CD4-positive, CD25-positive, alpha-beta regulatory T cell (primary cell): ENCODE results near the gene FAM81A. TPM values are rescaled to one million over a fixed set of nuclear protein-coding genes. Genes with fewer than 3 reads are reported as not detected.
"Not testable (repeated sequence)": the region's sequence is repeated elsewhere in the genome, so short reads cannot be mapped to it uniquely, and the experiment has no call there.

ENCODE experiments used
- ATAC-seq, 2 donors: fragments of 150-1000 bp; cut with Tn5 transposase; one replicate each; pipeline ENCODE4 v1.10.0; 2021; ENCODE audit warnings: low read depth in 2 of 2, moderate number of reproducible peaks in 2 of 2, moderate library complexity in 1 of 2
- DNase-seq, 3 donors: peaks; one replicate each; pipeline versions ENCODE4 v3.0.0 to v3.0.0-alpha.2; 2012 to 2022; ENCODE audit warnings: mixed read lengths in 1 of 3
- H3K27ac ChIP-seq: one replicate; pipeline ENCODE4 v1.7.0; 2013; ENCODE audit warnings: mild to moderate bottlenecking, low read length; ENCODE audit not compliant: insufficient read depth, poor library complexity, severe bottlenecking
- H3K27me3 ChIP-seq: one replicate; pipeline ENCODE4 v1.7.0; 2013; ENCODE audit warnings: low read length; ENCODE audit not compliant: control insufficient read depth, insufficient read depth
- H3K36me3 ChIP-seq: one replicate; pipeline ENCODE4 v1.7.0; 2013; ENCODE audit warnings: mild to moderate bottlenecking, low read length, moderate library complexity; ENCODE audit not compliant: control insufficient read depth, insufficient read depth
- H3K4me1 ChIP-seq: 2 replicates; pipeline ENCODE4 v1.7.0; 2013; ENCODE audit warnings: mild to moderate bottlenecking, low read length; ENCODE audit not compliant: insufficient read depth, control insufficient read depth, poor library complexity, severe bottlenecking
- H3K4me3 ChIP-seq: one replicate; pipeline ENCODE4 v1.7.0; 2013; ENCODE audit warnings: low read depth, mild to moderate bottlenecking, low read length, moderate library complexity
- H3K9me3 ChIP-seq, 2 experiments: 1 replicate in 1 of 2; 2 replicates in 1 of 2; pipeline ENCODE4 v1.7.0; 2013; ENCODE audit warnings: low read length in 2 of 2, mild to moderate bottlenecking in 1 of 2, moderate library complexity in 1 of 2; ENCODE audit not compliant: control insufficient read depth in 2 of 2
- H3K27ac Mint-ChIP-seq, 3 donors: one replicate each; pipeline ENCODE4 v1.8.0; 2020 to 2022; ENCODE audit warnings: mild to moderate bottlenecking in 3 of 3, mixed read lengths in 3 of 3, moderate library complexity in 2 of 3
- H3K27me3 Mint-ChIP-seq: one replicate; pipeline ENCODE4 v1.8.0; 2022; ENCODE audit warnings: mild to moderate bottlenecking, mixed read lengths
- H3K36me3 Mint-ChIP-seq: one replicate; pipeline ENCODE4 v1.8.0; 2020; ENCODE audit warnings: mixed read lengths
- H3K4me1 Mint-ChIP-seq, 4 donors: one replicate each; pipeline ENCODE4 v1.8.0; 2020 to 2022; ENCODE audit warnings: mixed read lengths in 4 of 4, mild to moderate bottlenecking in 1 of 4
- H3K4me3 Mint-ChIP-seq, 4 donors: one replicate each; pipeline ENCODE4 v1.8.0; 2020 to 2022; ENCODE audit warnings: mild to moderate bottlenecking in 4 of 4, mixed read lengths in 4 of 4, moderate library complexity in 3 of 4
- H3K9me3 Mint-ChIP-seq, 7 donors: one replicate each; pipeline ENCODE4 v1.8.0; 2020 to 2022; ENCODE audit warnings: mixed read lengths in 7 of 7, mild to moderate bottlenecking in 3 of 7, moderate library complexity in 2 of 7
- polyA plus RNA-seq, 4 donors: library from polyadenylated mRNA; unstranded; fragments of 300-500 nt; fragmentation: Illumina TruSeq; gene quantifications; one replicate each; pipeline ENCODE4 v1.2.3, GENCODE V29; 2021
- total RNA-seq: library from RNA; stranded (reverse); gene quantifications from one replicate; pipeline ENCODE4 v1.2.3, GENCODE V29; 2022

FAM81A gene
- total and polyA plus RNA-seq, 5 donors from 2014 or later: not detected

- H3K4me3 ChIP-seq: no peak overlapping the region
- peak overlapping the region in 2 of 3 donors; percentile 20 to 76 for H3K27ac Mint-ChIP-seq
Observed at GRCh38 chr15:59410391-59410896, 27.5 kb upstream of the FAM81A start.

GRCh38 chr15:59413577-59413976 is 24.4 kb upstream of the FAM81A start:
- Histone ChIP-seq H3K36me3 (no peaks in the 10 kb centered on the region), H3K27ac (no peak overlapping the region), H3K4me3 (no peak overlapping the region), H3K9me3 (no peaks in the 10 kb centered on the region), H3K4me1 (peaks cover 3% of the 10 kb centered on the region), H3K27me3 (peaks cover 4% of the 10 kb centered on the region)
- DNase-seq (no peak), ATAC-seq (no peak)
- H3K4me1 Mint-ChIP-seq: peaks cover 5 to 21% (median 9%) of the 10 kb centered on the region in 4 donors
- H3K27ac Mint-ChIP-seq: no peak overlapping the region
- peaks cover 29% of the 10 kb centered on the region for H3K27me3 Mint-ChIP-seq
- no peaks in the 10 kb centered on the region for H3K9me3 Mint-ChIP-seq
- H3K36me3 Mint-ChIP-seq: no peaks in the 10 kb centered on the region
- no peak overlapping the region for H3K4me3 Mint-ChIP-seq

More at GRCh38 chr15:59410391-59410896, 27.5 kb upstream of the FAM81A start:
- Mint-ChIP-seq H3K4me3 (no peak overlapping the region), H3K36me3 (no peaks in the 10 kb centered on the region), H3K27me3 (peaks cover 22% of the 10 kb centered on the region), H3K4me1 (peaks cover 5 to 21% (median 9%) of the 10 kb centered on the region in 4 donors), H3K9me3 (no peaks in the 10 kb centered on the region)
- DNase-seq (peak in 1 of 3 donors; percentile 17), ATAC-seq (no peak)
- H3K36me3 ChIP-seq: no peaks in the 10 kb centered on the region
- peaks cover 3% of the 10 kb centered on the region for H3K4me1 ChIP-seq
- no peaks in the 10 kb centered on the region for H3K9me3 ChIP-seq
- no peaks in the 10 kb centered on the region for H3K27me3 ChIP-seq
- no peak overlapping the region for H3K27ac ChIP-seq

- ATAC-seq (no peak), DNase-seq (no peak)
- Histone ChIP-seq H3K4me3 (no peak overlapping the region), H3K27ac (no peak overlapping the region), H3K4me1 (peaks cover 5% of the 10 kb centered on the region), H3K36me3 (no peaks in the 10 kb centered on the region), H3K27me3 (peaks cover 4% of the 10 kb centered on the region), H3K9me3 (no peaks in the 10 kb centered on the region)
- no peak overlapping the region for H3K4me3 Mint-ChIP-seq
- H3K36me3 Mint-ChIP-seq: no peaks in the 10 kb centered on the region
- no peaks in the 10 kb centered on the region for H3K9me3 Mint-ChIP-seq
- H3K27ac Mint-ChIP-seq: no peak overlapping the region
- H3K27me3 Mint-ChIP-seq: peaks cover 28% of the 10 kb centered on the region
- H3K4me1 Mint-ChIP-seq: peaks cover 5 to 22% (median 12%) of the 10 kb centered on the region in 4 donors
Observed at GRCh38 chr15:59416816-59417215, 21.2 kb upstream of the FAM81A start.

- DNase-seq (no peak), ATAC-seq (no peak)
- Mint-ChIP-seq H3K4me1 (peaks cover 3 to 7% (median 4%) of the 10 kb centered on the region in 4 donors), H3K36me3 (no peaks in the 10 kb centered on the region), H3K9me3 (peaks cover 0 to 2% (median 0%) of the 10 kb centered on the region in 7 donors), H3K27me3 (peaks cover 29% of the 10 kb centered on the region), H3K4me3 (no peak overlapping the region), H3K27ac (no peak overlapping the region)
- Histone ChIP-seq H3K36me3 (no peaks in the 10 kb centered on the region), H3K27ac (no peak overlapping the region), H3K9me3 (no peaks in the 10 kb centered on the region), H3K27me3 (peaks cover 4% of the 10 kb centered on the region), H3K4me3 (no peak overlapping the region), H3K4me1 (peaks cover 3% of the 10 kb centered on the region)
Observed at GRCh38 chr15:59419170-59419569, 18.8 kb upstream of the FAM81A start.

GRCh38 chr15:59420108-59420507 is 17.9 kb upstream of the FAM81A start:
- Histone ChIP-seq H3K27ac (no peak overlapping the region), H3K27me3 (peaks cover 4% of the 10 kb centered on the region), H3K4me3 (no peak overlapping the region), H3K4me1 (peaks cover 3% of the 10 kb centered on the region), H3K36me3 (no peaks in the 10 kb centered on the region), H3K9me3 (no peaks in the 10 kb centered on the region)
- peaks cover 33% of the 10 kb centered on the region for H3K27me3 Mint-ChIP-seq
- no peaks in the 10 kb centered on the region for H3K36me3 Mint-ChIP-seq
- H3K27ac Mint-ChIP-seq: no peak overlapping the region
- H3K4me1 Mint-ChIP-seq: peaks cover 0 to 7% (median 4%) of the 10 kb centered on the region in 4 donors
- H3K9me3 Mint-ChIP-seq: peaks cover 0 to 2% (median 0%) of the 10 kb centered on the region in 7 donors
- DNase-seq (peak in 1 of 3 donors; percentile 49), ATAC-seq (peak in 1 of 2 donors; percentile 48)
- H3K4me3 Mint-ChIP-seq: no peak overlapping the region

- no peaks in the 10 kb centered on the region for H3K9me3 ChIP-seq
- no peak overlapping the region for H3K4me3 Mint-ChIP-seq
- no peaks in the 10 kb centered on the region for H3K36me3 ChIP-seq
- DNase-seq (no peak), ATAC-seq (no peak)
- peaks cover 3% of the 10 kb centered on the region for H3K4me1 ChIP-seq
- no peak overlapping the region for H3K27ac Mint-ChIP-seq
- peaks cover 33% of the 10 kb centered on the region for H3K27me3 Mint-ChIP-seq
- peaks cover 0 to 2% (median 0%) of the 10 kb centered on the region in 7 donors for H3K9me3 Mint-ChIP-seq
- no peaks in the 10 kb centered on the region for H3K36me3 Mint-ChIP-seq
- peaks cover 4% of the 10 kb centered on the region for H3K27me3 ChIP-seq
- H3K27ac ChIP-seq: no peak overlapping the region
- H3K4me3 ChIP-seq: no peak overlapping the region
- H3K4me1 Mint-ChIP-seq: peaks cover 0 to 7% (median 4%) of the 10 kb centered on the region in 4 donors
Observed at GRCh38 chr15:59420986-59421618, 16.9 kb upstream of the FAM81A start.

- DNase-seq (no peak), ATAC-seq (no peak)
- H3K4me3 Mint-ChIP-seq: no peak overlapping the region
- peaks cover 3% of the 10 kb centered on the region for H3K4me1 ChIP-seq
- no peak overlapping the region for H3K4me3 ChIP-seq
- H3K27me3 ChIP-seq: no peaks in the 10 kb centered on the region
- H3K4me1 Mint-ChIP-seq: peaks cover 0 to 7% (median 4%) of the 10 kb centered on the region in 4 donors
- no peaks in the 10 kb centered on the region for H3K36me3 Mint-ChIP-seq
- H3K27me3 Mint-ChIP-seq: peaks cover 34% of the 10 kb centered on the region
- H3K9me3 Mint-ChIP-seq: peaks cover 0 to 8% (median under 1%) of the 10 kb centered on the region in 7 donors
- H3K27ac Mint-ChIP-seq: no peak overlapping the region
- H3K36me3 ChIP-seq: no peaks in the 10 kb centered on the region
- no peak overlapping the region for H3K27ac ChIP-seq
- H3K9me3 ChIP-seq: peaks cover 6 to 13% of the 10 kb centered on the region in 2 experiments
Observed at GRCh38 chr15:59424616-59425015, 13.4 kb upstream of the FAM81A start.

- peaks cover 36% of the 10 kb centered on the region for H3K27me3 Mint-ChIP-seq
- peaks cover 0 to 11% (median 4%) of the 10 kb centered on the region in 7 donors for H3K9me3 Mint-ChIP-seq
- H3K4me3 ChIP-seq, H3K4me3 Mint-ChIP-seq, H3K27me3 ChIP-seq, H3K27ac Mint-ChIP-seq, H3K36me3 Mint-ChIP-seq, ATAC-seq, DNase-seq, H3K27ac ChIP-seq, H3K4me1 Mint-ChIP-seq, H3K4me1 ChIP-seq, H3K36me3 ChIP-seq: not testable (repeated sequence)
- peaks cover 10 to 15% of the 10 kb centered on the region in 2 experiments for H3K9me3 ChIP-seq
Observed at GRCh38 chr15:59428898-59429297, 9.1 kb upstream of the FAM81A start.
